ENCODE data around the gene POLR2B.

DNA sequence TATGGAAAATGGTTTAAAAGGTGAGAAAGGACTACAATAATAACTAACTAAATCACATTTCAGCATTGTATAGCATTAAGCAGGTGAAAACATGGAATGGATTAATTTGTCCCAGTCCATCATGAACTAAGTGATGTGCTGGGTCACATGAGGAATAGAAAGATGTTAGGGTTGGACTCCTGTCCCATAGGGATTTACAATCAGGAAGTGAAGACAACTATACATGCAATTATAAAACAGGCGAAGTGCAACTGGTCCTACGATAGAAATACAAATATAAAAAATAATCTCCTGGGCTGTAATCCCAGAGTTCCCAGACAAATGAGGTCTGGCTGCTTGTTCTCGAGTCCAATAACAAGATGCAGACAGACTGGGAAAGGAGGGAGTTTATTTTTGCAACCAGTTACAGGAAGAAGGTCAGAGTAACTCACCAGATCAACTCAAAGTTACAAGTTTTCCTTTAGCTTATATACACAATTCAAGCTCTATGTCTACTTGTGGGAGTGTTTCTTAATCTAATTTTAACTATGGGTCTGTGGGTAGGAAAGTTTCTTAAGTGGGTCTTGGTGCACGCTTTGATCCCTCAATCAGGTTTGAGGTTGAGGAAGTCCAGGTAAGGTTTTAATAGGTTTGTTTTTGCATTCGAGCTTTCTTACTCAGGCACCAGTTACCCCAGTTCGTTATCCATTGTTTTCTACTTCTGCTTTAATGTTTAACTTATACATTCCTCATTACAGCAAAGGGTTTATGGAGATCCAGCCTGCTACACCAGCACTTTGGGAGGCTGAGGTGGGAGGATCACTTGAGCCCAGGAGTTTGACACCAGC is 81.4 kb downstream of the POLR2B start:
- TF ChIP-seq, protein P1, sequence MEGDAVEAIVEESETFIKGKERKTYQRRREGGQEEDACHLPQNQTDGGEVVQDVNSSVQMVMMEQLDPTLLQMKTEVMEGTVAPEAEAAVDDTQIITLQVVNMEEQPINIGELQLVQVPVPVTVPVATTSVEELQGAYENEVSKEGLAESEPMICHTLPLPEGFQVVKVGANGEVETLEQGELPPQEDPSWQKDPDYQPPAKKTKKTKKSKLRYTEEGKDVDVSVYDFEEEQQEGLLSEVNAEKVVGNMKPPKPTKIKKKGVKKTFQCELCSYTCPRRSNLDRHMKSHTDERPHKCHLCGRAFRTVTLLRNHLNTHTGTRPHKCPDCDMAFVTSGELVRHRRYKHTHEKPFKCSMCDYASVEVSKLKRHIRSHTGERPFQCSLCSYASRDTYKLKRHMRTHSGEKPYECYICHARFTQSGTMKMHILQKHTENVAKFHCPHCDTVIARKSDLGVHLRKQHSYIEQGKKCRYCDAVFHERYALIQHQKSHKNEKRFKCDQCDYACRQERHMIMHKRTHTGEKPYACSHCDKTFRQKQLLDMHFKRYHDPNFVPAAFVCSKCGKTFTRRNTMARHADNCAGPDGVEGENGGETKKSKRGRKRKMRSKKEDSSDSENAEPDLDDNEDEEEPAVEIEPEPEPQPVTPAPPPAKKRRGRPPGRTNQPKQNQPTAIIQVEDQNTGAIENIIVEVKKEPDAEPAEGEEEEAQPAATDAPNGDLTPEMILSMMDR (IDR thresholded peaks at IDR 0.05): no peak
- TF ChIP-seq POLR2A (IDR thresholded peaks at IDR 0.05): no peak
